Thyroid gland (tissue), 4 donors: ENCODE results near the gene RAD9A. TPM values are rescaled to one million over a fixed set of nuclear protein-coding genes. Genes with fewer than 3 reads are reported as not detected.

Source experiments
- DNase-seq, 2 donors: peaks; one replicate each; pipeline ENCODE4 v3.0.0-alpha.2; 2019
- H3K27ac ChIP-seq, 3 donors: fragments of 200-600 bp; sonication (generic); 1 replicate in 2 of 3; 2 replicates in 1 of 3; pipeline ENCODE4 v1.5.1; 2016 to 2019; ENCODE audit warnings: mild to moderate bottlenecking in 1 of 3, moderate library complexity in 1 of 3
- H3K27me3 ChIP-seq: fragments of 200-600 bp; sonication (generic); one replicate; pipeline ENCODE4 v1.5.1; 2019
- H3K36me3 ChIP-seq, 2 donors: fragments of 200-600 bp; sonication (generic); one replicate each; pipeline ENCODE4 v1.5.1; 2016 to 2019
- H3K4me1 ChIP-seq, 2 donors: fragments of 200-600 bp; sonication (generic); one replicate each; pipeline ENCODE4 v1.5.1; 2017 to 2019
- H3K4me3 ChIP-seq, 3 donors: fragments of 200-600 bp; sonication (generic); replicated peaks in 1 of 3; 1 replicate in 2 of 3; 2 replicates in 1 of 3; pipeline ENCODE4 v1.5.1; 2016; ENCODE audit warnings: mild to moderate bottlenecking in 1 of 3
- H3K9me3 ChIP-seq: fragments of 200-600 bp; sonication (generic); one replicate; pipeline ENCODE4 v1.5.1; 2017
- CTCF ChIP-seq, 6 experiments: fragments of 200-600 bp in 3 of 6; fragments of 450-650 bp in 3 of 6; sonication (generic) in 3 of 6; IDR thresholded peaks; one replicate each; pipeline ENCODE4 v1.5.1; 2016 to 2019; ENCODE audit warnings: antibody characterized with exemption in 6 of 6, mild to moderate bottlenecking in 2 of 6, inconsistent platforms in 1 of 6, moderate library complexity in 1 of 6
- POLR2A ChIP-seq, 2 donors: fragments of 450-650 bp; IDR thresholded peaks; one replicate each; pipeline ENCODE4 v1.6.1; 2017; ENCODE audit warnings: antibody characterized with exemption in 2 of 2, mild to moderate bottlenecking in 2 of 2, moderate library complexity in 1 of 2
- WGBS, 2 donors: methylation state at CpG; one replicate each; pipeline ENCODE4 v1.1.5; 2017; 5-methylcytosine and 5-hydroxymethylcytosine counted together
- intact Hi-C: fragments of 100-400 bp; cut with DNase I; formaldehyde crosslinking; loops from one replicate; pipeline ENCODE4 v1.15.1; 2023
- total RNA-seq, 4 donors: library from RNA; depleted of rRNA; stranded (reverse); fragments of >200 nt; gene quantifications; one replicate each; pipeline ENCODE4 v1.2.3, GENCODE V29; 2016

RAD9A gene
- total RNA-seq, 4 donors from 2014 or later = 22.7 to 38.0 (median 31.0) TPM

- no peaks in the 10 kb centered on the region for H3K9me3 ChIP-seq
- peaks cover 26 to 62% of the 10 kb centered on the region in 2 donors for H3K4me1 ChIP-seq
- H3K27ac ChIP-seq = peak overlapping the region; percentile 46 to 62 (median 56)
- no peak for DNase-seq
- H3K27me3 ChIP-seq = no peaks in the 10 kb centered on the region
- TF ChIP-seq CTCF (IDR thresholded peaks at IDR 0.05) (no peak), POLR2A (IDR thresholded peaks at IDR 0.05) (no peak)
- H3K36me3 ChIP-seq = no peaks in the 10 kb centered on the region
- no peak overlapping the region for H3K4me3 ChIP-seq
- 78 to 83% methylated on average over 16 to 17 of the region's 23 CpGs for whole genome bisulfite sequencing, 2 donors
- intact Hi-C loops = loop anchor here (5.0 kb wide), 1 partner anchor 32 kb away; no protein-coding TSS in a partner anchor
Observed at GRCh38 chr11:67379061-67380058, 12.4 kb upstream of the RAD9A start.

DNA sequence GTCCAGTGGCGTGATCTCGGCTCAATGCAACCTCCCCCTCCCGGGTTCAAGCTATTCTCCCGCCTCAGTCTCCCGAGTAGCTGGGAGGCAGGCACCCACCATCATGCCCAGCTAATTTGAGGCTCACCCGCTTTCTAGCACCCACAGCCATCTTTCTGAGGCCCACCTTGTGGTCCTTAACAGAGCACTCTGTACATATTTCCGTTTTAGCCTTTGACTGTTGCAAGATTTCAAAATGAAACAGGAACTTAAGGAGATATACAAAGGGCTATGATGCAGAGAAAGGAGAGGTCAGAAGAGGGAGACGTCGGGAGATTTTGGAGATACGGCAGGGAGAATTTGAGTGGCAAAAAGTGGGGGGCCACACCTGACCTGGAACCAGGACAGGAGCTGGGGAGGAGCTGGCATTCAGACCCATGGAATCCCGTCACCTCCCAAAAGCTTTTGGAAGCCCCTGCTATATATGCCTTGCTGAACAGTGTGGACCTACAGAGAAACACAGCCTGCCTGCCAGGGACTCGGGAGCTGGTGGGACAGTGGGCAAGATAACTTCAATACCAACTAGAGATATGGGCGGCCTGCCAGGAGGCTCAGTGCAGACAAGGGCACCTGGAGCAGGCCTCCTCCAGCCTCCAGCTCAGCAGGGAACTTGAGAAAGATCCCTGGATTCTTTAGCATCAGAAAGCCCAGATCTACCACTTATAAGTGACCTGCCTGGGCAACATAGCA, 10.4 kb upstream of the RAD9A start:
- TF ChIP-seq POLR2A (IDR thresholded peaks at IDR 0.05) (no peak), CTCF (IDR thresholded peaks at IDR 0.05) (no peak)
- Histone ChIP-seq H3K27me3 (no peaks in the 10 kb centered on the region), H3K9me3 (no peaks in the 10 kb centered on the region), H3K4me3 (no peak overlapping the region), H3K36me3 (no peaks in the 10 kb centered on the region), H3K27ac (no peak overlapping the region), H3K4me1 (peaks cover 24 to 61% of the 10 kb centered on the region in 2 donors)
- peak; percentile 63 to 72 for DNase-seq
- 59 to 62% methylated on average over 13 of the region's 13 CpGs for WGBS, 2 donors
- intact Hi-C loops = loop anchor here (5.0 kb wide), 1 partner anchor 34 kb away; no protein-coding TSS in a partner anchor

GRCh38 chr11:67382276-67383136, 9.3 kb upstream of the RAD9A start:
- no peaks in the 10 kb centered on the region for H3K27me3 ChIP-seq
- no peaks in the 10 kb centered on the region for H3K9me3 ChIP-seq
- H3K36me3 ChIP-seq = no peaks in the 10 kb centered on the region
- H3K27ac ChIP-seq = no peak overlapping the region
- DNase-seq = peak; percentile 78 to 83
- intact Hi-C loops = loop anchor here (2.0 to 5.0 kb wide), 2 partner anchors 26 to 35 kb away; no protein-coding TSS in a partner anchor
- H3K4me1 ChIP-seq = peaks cover 18 to 51% of the 10 kb centered on the region in 2 donors
- 52 to 54% methylated on average over 14 of the region's 16 CpGs for WGBS, 2 donors
- TF ChIP-seq CTCF (IDR thresholded peaks at IDR 0.05) (peak; percentile 95 to 98 (median 97)), POLR2A (IDR thresholded peaks at IDR 0.05) (no peak)
- H3K4me3 ChIP-seq = no peak overlapping the region

GRCh38 chr11:67384851-67385366, 6.9 kb upstream of the RAD9A start:
- intact Hi-C loops = loop anchor here (5.0 kb wide), 1 partner anchor 38 kb away; no protein-coding TSS in a partner anchor
- DNase-seq = peak; percentile 94
- no peaks in the 10 kb centered on the region for H3K27me3 ChIP-seq
- no peaks in the 10 kb centered on the region for H3K36me3 ChIP-seq
- TF ChIP-seq POLR2A (IDR thresholded peaks at IDR 0.05) = no peak
- TF ChIP-seq CTCF (IDR thresholded peaks at IDR 0.05) = no peak
- peaks cover 6 to 27% of the 10 kb centered on the region in 2 donors for H3K4me1 ChIP-seq
- H3K4me3 ChIP-seq = no peak overlapping the region
- 42 to 45% methylated on average over 3 of the region's 3 CpGs for WGBS, 2 donors
- H3K27ac ChIP-seq = peak overlapping the region in 2 of 3 donors; percentile 9 to 12
- no peaks in the 10 kb centered on the region for H3K9me3 ChIP-seq
